Measurements from ENCODE around the gene AP5B1.
"Not testable (repeated sequence)": the region's sequence is repeated elsewhere in the genome, so short reads cannot be mapped to it uniquely, and the experiment has no call there.

Gene AP5B1

DNA sequence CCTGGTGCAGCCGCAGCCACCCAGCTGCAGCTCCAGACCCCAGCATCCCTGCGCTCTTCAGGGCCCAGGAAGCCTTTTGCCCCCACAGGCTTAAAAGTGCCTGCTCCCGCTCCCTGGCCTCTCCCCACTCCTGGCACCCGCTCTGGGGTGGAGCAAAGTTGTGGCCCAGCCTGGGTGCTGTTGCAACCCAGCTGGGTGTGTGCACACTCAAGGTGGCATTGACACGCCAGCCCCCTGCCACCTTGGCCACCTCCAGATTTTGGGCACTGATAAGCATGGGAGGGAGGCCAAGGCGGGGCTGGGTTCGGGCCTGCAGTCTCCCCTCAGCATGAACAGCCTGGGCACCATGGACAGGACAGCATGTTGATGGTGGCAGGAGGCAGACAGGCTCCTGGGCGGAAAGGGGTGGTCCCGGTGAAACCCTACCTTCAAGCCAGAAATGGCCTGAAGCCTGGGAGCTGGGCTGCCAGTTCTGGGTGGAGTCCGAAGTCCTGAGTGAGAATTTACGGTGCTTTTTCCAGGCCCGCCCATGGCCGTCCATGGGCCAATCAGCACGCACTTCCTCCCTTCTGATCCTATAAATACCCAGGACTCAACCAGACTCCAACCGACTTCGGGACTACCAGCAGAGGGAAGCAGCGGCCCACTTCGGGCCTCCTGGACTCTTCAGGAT lies 36.6 kb downstream of the AP5B1 start:
- TF ChIP-seq POLR2A (IDR thresholded peaks at IDR 0.05; ENCODE audit: low read depth, low read length) = no peak
- DNase-seq (ENCODE audit: insufficient read length, low spot score) = no peak
- no peak for FAIRE-seq

GRCh38 chr11:65743681-65744025 lies 37.1 kb downstream of the AP5B1 start:
- DNase-seq (ENCODE audit: insufficient read length, low spot score) (no peak), FAIRE-seq (no peak)
- TF ChIP-seq POLR2A (IDR thresholded peaks at IDR 0.05; ENCODE audit: low read depth, low read length) = no peak

- FAIRE-seq = no peak
- DNase-seq (ENCODE audit: insufficient read length, low spot score) = no peak
- no peak for TF ChIP-seq POLR2A (IDR thresholded peaks at IDR 0.05; ENCODE audit: low read depth, low read length)
Observed at GRCh38 chr11:65742353-65742752, 38.4 kb downstream of the AP5B1 start.

DNA sequence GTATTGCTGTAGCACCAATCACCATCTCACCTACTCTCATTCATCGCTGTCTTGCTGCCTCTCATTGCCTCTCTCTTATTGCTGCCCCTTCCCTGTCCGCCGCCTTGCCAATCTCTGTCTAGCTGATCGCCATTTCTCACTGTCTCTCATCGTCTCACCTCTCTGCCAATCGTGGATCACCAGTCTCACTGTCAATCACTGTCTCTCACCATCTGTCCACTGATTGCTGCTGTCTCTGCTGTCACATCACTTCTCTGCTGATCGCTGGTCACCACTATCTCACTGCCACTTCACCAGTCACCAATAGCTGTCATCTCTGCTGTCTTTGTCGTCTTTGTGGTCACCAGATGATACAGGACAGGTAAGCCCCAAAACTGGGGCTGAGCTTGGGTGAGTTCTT lies 39.6 kb downstream of the AP5B1 start:
- DNase-seq (ENCODE audit: insufficient read length, low spot score) (no peak), FAIRE-seq (no peak)
- no peak for TF ChIP-seq POLR2A (IDR thresholded peaks at IDR 0.05; ENCODE audit: low read depth, low read length)

DNA sequence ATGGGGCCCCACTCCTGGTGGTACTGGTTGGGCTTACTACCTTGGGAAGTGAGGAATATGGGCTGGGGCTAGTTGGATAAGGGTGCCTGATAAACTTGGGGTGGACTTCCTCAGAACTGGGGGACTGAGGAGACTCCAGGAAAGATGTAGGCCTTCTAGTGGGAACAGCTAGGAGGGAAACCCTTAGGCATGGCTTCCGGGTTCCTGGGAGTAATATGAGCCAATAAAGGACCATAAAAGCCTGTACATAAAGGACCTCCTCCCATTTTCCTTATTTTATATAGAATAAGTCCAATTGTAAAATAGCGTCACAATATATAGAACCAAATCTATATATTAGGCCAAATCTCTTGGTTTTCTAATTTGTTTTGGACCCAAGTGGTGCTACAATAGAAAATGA lies 41.8 kb downstream of the AP5B1 start:
- no peak for DNase-seq (ENCODE audit: insufficient read length, low spot score)
- TF ChIP-seq POLR2A (IDR thresholded peaks at IDR 0.05; ENCODE audit: low read depth, low read length) = no peak
- FAIRE-seq = no peak

DNA sequence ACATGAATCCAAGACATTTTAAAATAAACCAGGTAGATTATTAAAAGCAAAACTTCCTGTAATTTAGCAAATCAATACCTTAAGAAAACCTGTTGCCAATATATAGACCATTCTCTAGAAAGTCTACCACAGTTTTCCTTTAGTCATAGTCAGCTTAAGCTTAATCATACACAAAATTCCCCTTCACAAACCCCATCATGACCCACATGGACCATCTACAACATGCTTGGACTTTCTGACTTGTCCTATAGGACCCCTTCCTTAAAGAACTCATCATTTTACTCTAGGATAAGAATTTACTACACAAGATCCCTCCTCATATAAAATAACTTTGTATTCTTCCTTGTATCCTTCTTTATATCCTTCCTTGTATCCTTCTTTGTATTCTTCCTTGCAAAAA lies 44.0 kb downstream of the AP5B1 start:
- no peak for FAIRE-seq
- no peak for TF ChIP-seq POLR2A (IDR thresholded peaks at IDR 0.05; ENCODE audit: low read depth, low read length)
- no peak for DNase-seq (ENCODE audit: insufficient read length, low spot score)

DNA sequence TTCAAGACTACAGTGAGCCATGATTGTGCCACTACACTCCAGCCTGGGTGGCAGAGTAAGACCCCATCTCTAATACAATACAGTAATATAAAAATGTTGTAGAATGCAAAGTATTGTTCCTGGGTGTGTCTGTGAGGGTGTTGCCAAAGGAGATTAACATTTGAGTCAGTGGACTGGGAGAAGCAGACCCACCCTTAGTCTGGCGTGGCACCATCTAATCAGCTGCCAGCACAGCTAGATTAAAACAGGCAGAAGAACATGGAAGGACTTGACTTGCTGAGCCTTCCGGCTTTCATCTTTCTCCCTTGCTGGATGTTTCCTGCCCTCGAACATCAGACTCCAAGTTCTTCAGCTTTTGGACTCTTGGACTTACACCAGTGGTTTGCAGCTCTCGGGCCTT lies 45.7 kb downstream of the AP5B1 start:
- not testable (repeated sequence) for FAIRE-seq

DNA sequence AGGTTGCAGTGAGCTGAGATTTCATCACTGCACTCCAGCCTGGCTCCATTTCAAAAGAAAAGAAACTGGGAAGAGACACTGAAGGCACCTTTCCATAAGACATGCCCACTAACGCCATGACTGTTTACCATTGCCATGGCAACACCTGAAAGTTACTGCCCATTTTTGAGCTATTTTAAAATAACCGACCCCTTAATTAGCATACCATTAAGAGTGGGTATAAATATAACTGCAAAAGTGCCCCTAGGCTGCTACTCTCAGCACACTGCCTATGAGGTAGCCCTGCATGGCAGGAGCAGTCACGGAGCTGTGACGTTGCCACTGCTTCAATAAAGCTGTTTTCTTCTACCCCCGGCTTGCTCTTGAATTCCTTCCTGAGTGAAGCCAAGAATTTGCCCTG lies 50.3 kb downstream of the AP5B1 start:
- no peak for TF ChIP-seq POLR2A (IDR thresholded peaks at IDR 0.05; ENCODE audit: low read depth, low read length)
- no peak for DNase-seq (ENCODE audit: insufficient read length, low spot score)
- FAIRE-seq = no peak

More for the DNA sequence above, 45.7 kb downstream of the AP5B1 start:
- DNase-seq (ENCODE audit: insufficient read length, low spot score) = not testable (repeated sequence)

DNA sequence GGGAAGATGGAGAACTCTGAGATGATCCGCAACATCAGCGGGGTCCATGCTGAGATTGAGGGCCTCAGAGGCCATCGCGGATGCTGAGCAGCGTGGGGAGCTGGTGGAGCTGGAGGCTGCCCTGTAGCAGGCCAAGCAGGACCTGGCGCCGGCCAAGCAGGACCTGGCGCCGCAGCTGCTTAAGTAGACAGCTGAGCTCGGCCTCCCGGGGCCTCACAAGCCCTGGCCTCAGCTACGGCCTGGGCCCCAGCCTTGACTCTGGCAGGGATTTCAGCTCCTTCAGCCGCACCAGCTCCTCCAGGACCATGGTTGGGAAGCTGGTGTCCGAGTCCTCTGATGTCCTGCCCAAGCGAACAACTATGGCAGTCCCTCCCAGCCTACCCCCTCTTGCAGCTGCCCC lies 52.9 kb downstream of the AP5B1 start:
- TF ChIP-seq POLR2A (IDR thresholded peaks at IDR 0.05; ENCODE audit: low read depth, low read length) = no peak
- no peak for DNase-seq (ENCODE audit: insufficient read length, low spot score)
- no peak for FAIRE-seq

DNA sequence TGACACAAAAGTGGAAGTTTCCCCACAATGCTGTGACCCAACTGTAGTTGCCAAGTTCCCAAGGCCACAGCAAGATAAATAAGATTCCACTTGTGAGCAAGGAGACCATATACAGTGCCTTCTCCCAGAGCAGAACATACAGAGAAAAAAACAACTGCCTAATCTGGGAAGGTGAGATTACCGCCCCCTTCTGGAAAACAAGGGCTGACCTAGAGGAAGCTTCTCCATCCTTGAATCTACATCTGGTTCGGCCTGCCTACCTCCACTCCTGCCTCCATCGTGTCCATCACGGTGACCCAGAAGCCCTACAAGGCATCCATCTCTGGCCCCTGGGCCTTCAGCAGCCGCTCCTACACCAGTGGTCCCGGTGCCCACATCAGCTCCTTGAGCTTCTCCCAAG lies 54.1 kb downstream of the AP5B1 start:
- DNase-seq (ENCODE audit: insufficient read length, low spot score) (no peak), FAIRE-seq (no peak)
- TF ChIP-seq POLR2A (IDR thresholded peaks at IDR 0.05; ENCODE audit: low read depth, low read length) = no peak

Data from H54 (cell line).